GM18517 (cell line): ENCODE data around the gene A4GALT.

ENCODE experiments used
- ATAC-seq: cut with Tn5 transposase; IDR thresholded peaks from one replicate; pipeline ENCODE4 v1.9.1; 2021; ENCODE audit warnings: mild to moderate bottlenecking, moderate library complexity; ENCODE audit not compliant: unreplicated experiment

A4GALT gene

DNA sequence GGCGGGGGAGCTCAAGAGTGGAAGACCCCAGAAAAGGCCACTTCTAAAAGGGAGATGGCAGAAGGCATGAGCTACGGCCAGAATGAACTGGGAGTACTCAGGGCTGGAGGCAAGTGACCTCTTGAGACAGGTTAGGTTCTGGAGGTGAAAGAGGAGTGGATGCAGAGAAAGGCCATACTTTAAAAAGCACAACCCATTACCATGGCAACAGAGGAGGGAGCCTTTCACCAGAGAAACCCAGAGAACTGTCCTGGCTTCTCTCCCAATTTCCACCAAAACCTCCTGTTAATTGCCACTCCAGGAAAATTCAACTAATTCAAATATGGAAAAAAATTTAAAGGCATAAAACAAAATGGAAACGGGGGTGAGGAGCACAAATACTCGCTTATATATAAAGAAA lies 15.8 kb downstream of the A4GALT start:
- ATAC-seq, result no peak

GRCh38 chr22:42702675-42703074 lies 18.0 kb downstream of the A4GALT start:
- no peak for ATAC-seq

- no peak for ATAC-seq
Measured at GRCh38 chr22:42701694-42702093, 19.0 kb downstream of the A4GALT start.

GRCh38 chr22:42700901-42701300 lies 19.8 kb downstream of the A4GALT start:
- ATAC-seq, result no peak

- no peak for ATAC-seq
Measured at GRCh38 chr22:42700355-42700754, 20.3 kb downstream of the A4GALT start.

DNA sequence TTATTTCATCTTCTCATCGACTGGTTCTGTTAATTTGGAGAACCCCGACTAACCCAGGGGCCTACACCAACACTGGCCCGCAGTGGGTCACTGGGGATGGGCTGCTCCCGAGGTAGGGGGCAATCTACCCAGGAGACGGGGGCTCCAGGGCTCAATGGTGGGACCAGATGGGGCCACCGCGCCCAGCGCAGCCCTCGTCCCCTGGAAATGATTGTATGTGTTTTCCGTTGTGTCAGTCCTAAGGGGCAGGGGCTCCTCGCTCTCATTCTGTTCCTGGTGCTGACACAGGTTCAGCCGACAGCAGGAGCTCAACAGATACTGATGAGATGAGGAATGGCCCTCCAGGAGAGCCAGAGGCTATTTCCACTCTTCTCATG lies 20.7 kb downstream of the A4GALT start:
- ATAC-seq, result no peak

- no peak for ATAC-seq
Measured at GRCh38 chr22:42699281-42699975, 21.2 kb downstream of the A4GALT start.

DNA sequence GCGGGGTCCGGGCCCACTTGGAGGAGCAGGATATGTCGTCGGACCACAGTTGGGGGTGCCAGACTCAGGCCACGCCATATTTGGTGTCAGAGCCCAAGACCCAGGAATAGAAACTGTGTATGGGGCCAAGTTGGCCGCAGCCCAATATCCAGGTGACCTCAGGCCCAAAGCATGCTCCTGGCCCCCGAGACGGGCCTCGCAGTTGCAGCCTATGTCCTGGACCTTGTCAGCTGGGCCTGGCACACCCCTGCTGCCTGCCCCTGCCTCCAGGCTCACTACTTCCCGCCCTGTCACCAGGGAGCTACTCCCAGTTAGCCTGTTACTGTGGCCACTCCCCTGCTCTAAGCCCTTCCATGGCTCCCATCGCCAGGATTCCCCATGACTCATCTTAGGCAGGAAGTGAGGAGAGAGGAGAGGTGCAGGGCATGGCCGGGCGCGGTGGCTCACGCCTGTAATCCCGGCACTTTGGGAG lies 23.1 kb downstream of the A4GALT start:
- ATAC-seq, result no peak

GRCh38 chr22:42696331-42696967 lies 24.2 kb downstream of the A4GALT start:
- no peak for ATAC-seq

GRCh38 chr22:42695294-42695693 lies 25.4 kb downstream of the A4GALT start:
- ATAC-seq, result no peak

GRCh38 chr22:42693763-42694683 lies 26.6 kb downstream of the A4GALT start:
- ATAC-seq, result no peak

DNA sequence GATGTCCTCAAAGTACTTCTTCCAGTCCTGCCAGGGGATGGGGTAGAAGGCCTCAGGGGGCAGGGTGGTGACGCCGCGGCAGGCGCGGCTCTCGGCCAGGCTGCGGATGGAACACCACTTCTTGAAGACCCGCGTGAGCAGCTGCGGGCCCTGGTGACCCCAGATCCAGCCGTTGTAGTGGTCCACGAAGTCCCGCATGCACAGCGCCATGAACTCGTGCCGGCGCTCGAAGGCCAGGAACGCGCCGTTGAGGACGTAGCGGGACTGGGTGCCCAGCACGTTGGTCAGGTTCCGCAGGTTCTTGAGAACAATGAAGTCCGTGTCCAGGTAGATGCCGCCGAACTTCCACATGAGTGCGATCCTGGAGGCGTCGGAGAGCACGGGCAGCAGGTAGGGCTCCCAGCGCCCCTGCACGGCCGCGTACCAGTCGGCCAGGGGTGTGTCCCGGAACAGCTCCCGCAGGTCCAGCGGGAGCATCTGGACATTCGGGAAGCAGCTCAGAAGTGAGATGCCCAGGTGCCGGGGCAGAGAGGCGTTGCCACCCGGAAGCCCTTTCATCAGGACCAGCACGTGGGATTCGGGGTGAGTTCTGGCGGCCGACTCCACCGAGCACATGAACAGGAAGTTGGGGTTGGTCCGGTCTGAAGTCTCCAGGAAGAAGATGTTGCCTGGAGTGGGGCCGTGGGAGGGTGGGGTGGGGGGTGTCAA lies 27.5 kb downstream of the A4GALT start:
- ATAC-seq, result no peak

- ATAC-seq, result no peak
Measured at GRCh38 chr22:42692239-42693054, 28.2 kb downstream of the A4GALT start.

DNA sequence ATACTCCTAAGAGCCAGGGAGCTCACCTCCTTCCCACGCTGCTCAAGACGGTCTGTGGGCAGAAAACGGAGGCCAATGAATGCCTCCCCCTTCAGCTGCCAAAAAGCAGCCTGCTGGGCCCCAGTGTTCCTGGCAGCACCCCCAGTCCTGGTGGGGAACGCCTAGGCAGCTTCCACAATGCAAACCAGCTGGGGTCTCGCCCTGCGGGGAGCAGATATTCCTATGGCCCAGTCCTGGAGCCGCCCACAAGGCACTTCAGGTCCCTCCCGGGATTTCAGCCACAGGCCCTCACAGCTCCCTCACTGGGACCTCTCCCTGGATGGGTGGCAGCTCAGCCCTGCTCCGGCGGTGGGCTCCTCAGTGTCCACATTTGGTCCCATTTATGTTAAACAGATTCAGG lies 29.2 kb downstream of the A4GALT start:
- ATAC-seq, result no peak

- no peak for ATAC-seq
Measured at GRCh38 chr22:42688241-42689211, 32.1 kb downstream of the A4GALT start.

DNA sequence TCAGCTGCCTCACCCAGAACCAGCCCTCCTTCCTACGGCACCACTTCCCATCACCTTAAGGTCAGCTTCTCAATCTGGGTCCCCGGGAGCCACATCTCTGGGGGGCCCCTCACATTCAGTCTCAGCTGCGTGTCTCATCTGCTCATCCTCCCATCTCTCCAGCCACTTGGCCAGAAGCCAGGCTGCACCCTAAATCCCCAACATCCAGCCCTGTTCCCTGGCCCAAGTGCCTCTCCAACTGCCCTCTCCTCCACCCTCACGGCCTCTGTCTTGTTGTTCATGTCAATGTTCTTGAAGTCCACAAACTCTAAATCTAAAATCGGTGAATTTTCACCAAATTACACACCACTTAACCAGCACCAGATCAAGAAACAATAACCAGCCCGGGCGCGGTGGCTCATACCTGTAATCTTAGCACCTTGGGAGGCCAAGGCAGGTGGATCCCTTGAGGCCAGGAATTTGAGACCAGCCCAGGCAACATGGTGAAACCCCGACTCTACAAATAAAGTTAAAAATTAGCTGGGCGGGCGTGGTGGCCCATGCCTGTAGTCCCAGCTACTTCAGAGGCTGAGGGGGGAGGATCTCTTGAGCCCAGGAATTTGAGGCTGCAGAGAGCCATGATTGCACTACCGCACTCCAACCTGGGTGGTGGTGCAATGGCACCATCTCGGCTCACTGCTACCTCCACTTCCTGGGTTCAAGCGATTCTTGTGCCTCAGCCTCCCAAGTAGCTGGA lies 33.7 kb downstream of the A4GALT start:
- no peak for ATAC-seq

GRCh38 chr22:42685941-42686653 lies 34.6 kb downstream of the A4GALT start:
- no peak for ATAC-seq
